Measurements from ENCODE around the gene ABCB11.

DNA sequence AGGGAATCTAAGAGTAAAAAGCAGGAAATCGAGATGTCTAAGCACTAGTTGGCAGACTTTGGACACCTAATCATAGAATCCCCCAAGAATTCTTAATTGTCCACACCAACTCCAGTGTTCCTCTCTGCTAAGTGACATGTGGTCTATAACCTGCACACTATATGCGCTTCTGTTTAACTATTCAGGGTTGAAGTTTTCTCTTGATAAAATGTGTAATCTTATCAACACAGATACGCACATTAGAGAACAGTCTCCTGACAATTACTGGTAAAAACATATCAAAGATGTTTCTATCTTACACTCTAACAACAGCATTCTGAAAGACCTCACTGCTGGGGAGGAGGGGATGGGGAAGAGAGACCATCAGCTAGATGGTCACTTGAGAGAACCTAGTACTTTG, 3.9 kb downstream of the ABCB11 start:
- TF ChIP-seq SIN3A (IDR thresholded peaks at IDR 0.05; ENCODE audit: borderline replicate concordance, insufficient read depth, low read length) (no peak), TAF1 (IDR thresholded peaks at IDR 0.05; ENCODE audit: borderline replicate concordance, insufficient read depth, low read length) (no peak), POLR2AphosphoS5 (IDR thresholded peaks at IDR 0.05; ENCODE audit: low read depth, low read length) (no peak), FOXP2 (optimal IDR thresholded peaks at IDR 0.05; ENCODE audit: borderline replicate concordance, extremely low read depth, extremely low read length, insufficient read depth) (no peak)
- TF ChIP-seq, protein P1, sequence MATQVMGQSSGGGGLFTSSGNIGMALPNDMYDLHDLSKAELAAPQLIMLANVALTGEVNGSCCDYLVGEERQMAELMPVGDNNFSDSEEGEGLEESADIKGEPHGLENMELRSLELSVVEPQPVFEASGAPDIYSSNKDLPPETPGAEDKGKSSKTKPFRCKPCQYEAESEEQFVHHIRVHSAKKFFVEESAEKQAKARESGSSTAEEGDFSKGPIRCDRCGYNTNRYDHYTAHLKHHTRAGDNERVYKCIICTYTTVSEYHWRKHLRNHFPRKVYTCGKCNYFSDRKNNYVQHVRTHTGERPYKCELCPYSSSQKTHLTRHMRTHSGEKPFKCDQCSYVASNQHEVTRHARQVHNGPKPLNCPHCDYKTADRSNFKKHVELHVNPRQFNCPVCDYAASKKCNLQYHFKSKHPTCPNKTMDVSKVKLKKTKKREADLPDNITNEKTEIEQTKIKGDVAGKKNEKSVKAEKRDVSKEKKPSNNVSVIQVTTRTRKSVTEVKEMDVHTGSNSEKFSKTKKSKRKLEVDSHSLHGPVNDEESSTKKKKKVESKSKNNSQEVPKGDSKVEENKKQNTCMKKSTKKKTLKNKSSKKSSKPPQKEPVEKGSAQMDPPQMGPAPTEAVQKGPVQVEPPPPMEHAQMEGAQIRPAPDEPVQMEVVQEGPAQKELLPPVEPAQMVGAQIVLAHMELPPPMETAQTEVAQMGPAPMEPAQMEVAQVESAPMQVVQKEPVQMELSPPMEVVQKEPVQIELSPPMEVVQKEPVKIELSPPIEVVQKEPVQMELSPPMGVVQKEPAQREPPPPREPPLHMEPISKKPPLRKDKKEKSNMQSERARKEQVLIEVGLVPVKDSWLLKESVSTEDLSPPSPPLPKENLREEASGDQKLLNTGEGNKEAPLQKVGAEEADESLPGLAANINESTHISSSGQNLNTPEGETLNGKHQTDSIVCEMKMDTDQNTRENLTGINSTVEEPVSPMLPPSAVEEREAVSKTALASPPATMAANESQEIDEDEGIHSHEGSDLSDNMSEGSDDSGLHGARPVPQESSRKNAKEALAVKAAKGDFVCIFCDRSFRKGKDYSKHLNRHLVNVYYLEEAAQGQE (IDR thresholded peaks at IDR 0.05; ENCODE audit: insufficient read depth in 1 of 2, low read depth in 2 of 2, low read length in 2 of 2), result no peak
